Gastrocnemius medialis (tissue), 4 donors: Measurements from ENCODE around the gene TRAF2.

Experiments
- CTCF ChIP-seq, 5 experiments: fragments of 450-650 bp in 3 of 5; fragments of 200-600 bp in 2 of 5; sonication (generic) in 2 of 5; IDR thresholded peaks in 4 of 5; conservative IDR thresholded peaks in 1 of 5; 1 replicate in 4 of 5; 2 replicates in 1 of 5; pipeline ENCODE4 v1.5.1; 2016 to 2019; ENCODE audit warnings: antibody characterized with exemption in 5 of 5, mild to moderate bottlenecking in 3 of 5, moderate library complexity in 3 of 5
- POLR2A ChIP-seq, 2 donors: fragments of 450-650 bp; IDR thresholded peaks; one replicate each; pipeline ENCODE4 v1.6.1; 2017; ENCODE audit warnings: antibody characterized with exemption in 2 of 2, mild to moderate bottlenecking in 2 of 2, moderate library complexity in 2 of 2

GRCh38 chr9:136963341-136963740 lies 77.0 kb downstream of the TRAF2 start:
- TF ChIP-seq CTCF (IDR thresholded peaks at IDR 0.05 in 4 of 5, conservative IDR thresholded peaks at IDR 0.05 in 1 of 5) (no peak), POLR2A (IDR thresholded peaks at IDR 0.05) (no peak)
